SK-N-SH (cell line): ENCODE data around the gene WWOX. TPM values are rescaled to one million over a fixed set of nuclear protein-coding genes. Genes with fewer than 3 reads are reported as not detected.

Source experiments
- CTCF ChIA-PET: fragments of 300-600, 350-600 bp; formaldehyde crosslinking; extraction: SDS; loops from one replicate; lab custom pipeline; 2021; lab: Yijun Ruan, JAX
- POLR2A ChIA-PET: fragments of 350-600 bp; sonication (Branson Sonifier 250); formaldehyde crosslinking; extraction: SDS; loops from one replicate; lab custom pipeline; 2020; ENCODE audit warnings: antibody characterized with exemption, inconsistent platforms; lab: Yijun Ruan, JAX
- DNase-seq: peaks from one replicate; pipeline ENCODE4 v3.0.0; 2012
- H2AFZ ChIP-seq: fragments of 200-600 bp; sonication (generic); 2 replicates; pipeline ENCODE4 v1.8.1; 2016; ENCODE audit warnings: antibody characterized with exemption, mild to moderate bottlenecking, low read depth
- H3F3A ChIP-seq: fragments of 200-600 bp; sonication (generic); replicated peaks from 2 replicates; pipeline ENCODE3; 2016; ENCODE audit warnings: antibody characterized with exemption, mild to moderate bottlenecking; ENCODE audit not compliant: insufficient read depth
- H3K27ac ChIP-seq, 2 experiments: fragments of 200-500 bp in 1 of 2; fragments of 200-600 bp in 1 of 2; sonication (Bioruptor generic) in 1 of 2; sonication (generic), shearing (Covaris generic) in 1 of 2; 2 replicates each; pipeline versions ENCODE4 v1.5.1 to v1.6.1; 2014 to 2016; ENCODE audit warnings: low read depth in 2 of 2, inconsistent platforms in 1 of 2, low read length in 1 of 2, mild to moderate bottlenecking in 1 of 2, mixed read lengths in 1 of 2
- H3K27me3 ChIP-seq: fragments of 200-600 bp; sonication (generic), shearing (Covaris generic); 2 replicates; pipeline ENCODE4 v1.6.1; 2016; ENCODE audit warnings: mixed run types; ENCODE audit not compliant: insufficient read depth
- H3K36me3 ChIP-seq, 2 experiments: fragments of 200-500 bp in 1 of 2; fragments of 200-600 bp in 1 of 2; sonication (Bioruptor generic) in 1 of 2; sonication (generic) in 1 of 2; replicated peaks in 1 of 2; 2 replicates each; pipeline versions ENCODE3 to v1.5.1; 2014 to 2016; ENCODE audit warnings: low read length in 1 of 2, mild to moderate bottlenecking in 1 of 2; ENCODE audit not compliant: insufficient read depth in 2 of 2, control insufficient read depth in 1 of 2
- H3K4me1 ChIP-seq, 2 experiments: fragments of 200-500 bp in 1 of 2; fragments of 200-600 bp in 1 of 2; sonication (Bioruptor generic) in 1 of 2; sonication (generic), shearing (Covaris generic) in 1 of 2; 2 replicates each; pipeline versions ENCODE4 v1.5.1 to v1.6.1; 2014 to 2016; ENCODE audit warnings: low read depth in 1 of 2, low read length in 1 of 2, mixed run types in 1 of 2; ENCODE audit not compliant: insufficient read depth in 2 of 2, control insufficient read depth in 1 of 2
- H3K4me2 ChIP-seq: fragments of 200-600 bp; sonication (generic), shearing (Covaris generic); 2 replicates; pipeline ENCODE4 v1.6.1; 2017; ENCODE audit warnings: mixed run types
- H3K4me3 ChIP-seq, 2 experiments: fragments of 200-500 bp in 1 of 2; fragments of 200-600 bp in 1 of 2; sonication (Bioruptor generic) in 1 of 2; sonication (generic), shearing (Covaris generic) in 1 of 2; 2 replicates each; pipeline versions ENCODE4 v1.5.1 to v1.8.1; 2014 to 2016; ENCODE audit warnings: low read depth in 2 of 2, inconsistent platforms in 1 of 2, low read length in 1 of 2, mild to moderate bottlenecking in 1 of 2, mixed read lengths in 1 of 2, moderate library complexity in 1 of 2
- H3K79me2 ChIP-seq: fragments of 200-600 bp; sonication (generic); 2 replicates; pipeline ENCODE4 v1.8.1; 2017; ENCODE audit warnings: mild to moderate bottlenecking; ENCODE audit not compliant: insufficient read depth
- H3K9ac ChIP-seq: fragments of 200-600 bp; sonication (generic); 2 replicates; pipeline ENCODE4 v1.6.1; 2017; ENCODE audit warnings: mixed run types
- H3K9me2 ChIP-seq: fragments of 200-600 bp; sonication (generic); 2 replicates; pipeline ENCODE4 v1.6.1; 2017; ENCODE audit warnings: mixed run types
- H3K9me3 ChIP-seq: fragments of 200-600 bp; sonication (generic); 2 replicates; pipeline ENCODE4 v1.6.1; 2017; ENCODE audit warnings: mixed run types, mild to moderate bottlenecking, moderate library complexity
- H4K20me1 ChIP-seq: fragments of 200-600 bp; sonication (generic); 2 replicates; pipeline ENCODE4 v1.6.1; 2017; ENCODE audit warnings: mild to moderate bottlenecking, mixed run types; ENCODE audit not compliant: insufficient read depth
- ELF1 ChIP-seq: IDR thresholded peaks from 2 replicates; pipeline ENCODE4 v1.4.0; 2012
- EZH2phosphoT487 ChIP-seq: fragments of 200-600 bp; sonication (generic); IDR thresholded peaks from 2 replicates; pipeline ENCODE4 v1.6.1; 2017; ENCODE audit warnings: low read depth, mixed run types, mild to moderate bottlenecking, antibody characterized with exemption, moderate library complexity, borderline replicate concordance
- FOXM1 ChIP-seq: IDR thresholded peaks from 2 replicates; pipeline ENCODE4 v1.4.0; 2012; ENCODE audit warnings: low read depth, mild to moderate bottlenecking
- GABPA ChIP-seq: IDR thresholded peaks from 2 replicates; pipeline ENCODE4 v1.4.0; 2012; ENCODE audit warnings: low read depth, mild to moderate bottlenecking
- GATA2 ChIP-seq: sonication (generic); formaldehyde crosslinking; IDR thresholded peaks from 2 replicates; pipeline ENCODE4 v1.5.0; 2020; ENCODE audit warnings: mild to moderate bottlenecking, missing genetic modification reagents
- IRF3 ChIP-seq: fragments of 150-350 bp; IDR thresholded peaks from 2 replicates; pipeline ENCODE4 v1.6.1; 2016; ENCODE audit warnings: mild to moderate bottlenecking, low read depth, low read length
- MEF2A ChIP-seq: IDR thresholded peaks from 2 replicates; pipeline ENCODE4 v1.4.0; 2012; ENCODE audit warnings: low read depth, borderline replicate concordance
- MXI1 ChIP-seq: IDR thresholded peaks from 2 replicates; pipeline ENCODE4 v1.6.1; 2012; ENCODE audit warnings: mild to moderate bottlenecking, low read depth, low read length, improper control_type of control experiment
- NFIC ChIP-seq: IDR thresholded peaks from 2 replicates; pipeline ENCODE4 v1.4.0; 2012; ENCODE audit warnings: borderline replicate concordance
- POLR2AphosphoS5 ChIP-seq: IDR thresholded peaks from 2 replicates; pipeline ENCODE4 v1.6.1; 2012; ENCODE audit warnings: low read depth, low read length
- REST ChIP-seq: IDR thresholded peaks from 2 replicates; pipeline ENCODE4 v1.6.1; 2012; ENCODE audit warnings: mild to moderate bottlenecking, low read depth, low read length, moderate library complexity
- RFX5 ChIP-seq: IDR thresholded peaks from 2 replicates; pipeline ENCODE4 v1.6.1; 2012; ENCODE audit warnings: mild to moderate bottlenecking, improper control_type of control experiment, low read length
- RXRA ChIP-seq: IDR thresholded peaks from 2 replicates; pipeline ENCODE4 v1.4.0; 2012; ENCODE audit warnings: low read depth, mild to moderate bottlenecking, borderline replicate concordance
- SIN3A ChIP-seq: IDR thresholded peaks from 2 replicates; pipeline ENCODE4 v1.6.1; 2012; ENCODE audit warnings: low read depth, mild to moderate bottlenecking, low read length, moderate library complexity, borderline replicate concordance
- SMC3 ChIP-seq: IDR thresholded peaks from 2 replicates; pipeline ENCODE4 v1.6.1; 2012; ENCODE audit warnings: low read depth, low read length, improper control_type of control experiment
- TAF1 ChIP-seq: IDR thresholded peaks from 2 replicates; pipeline ENCODE4 v1.6.1; 2012; ENCODE audit warnings: low read depth, mild to moderate bottlenecking, low read length, moderate library complexity, borderline replicate concordance
- TCF12 ChIP-seq: IDR thresholded peaks from 2 replicates; pipeline ENCODE4 v1.4.0; 2012
- YY1 ChIP-seq: IDR thresholded peaks from 2 replicates; pipeline ENCODE4 v1.4.0; 2012; ENCODE audit warnings: low read depth, mild to moderate bottlenecking
- ZBTB33 ChIP-seq: IDR thresholded peaks from 2 replicates; pipeline ENCODE4 v1.4.0; 2012; ENCODE audit warnings: low read depth, borderline replicate concordance
- WGBS: methylation state at CpG from one replicate; pipeline ENCODE4 v1.1.6; 2017; ENCODE audit warnings: low lambda C conversion rate; 5-methylcytosine and 5-hydroxymethylcytosine counted together
- polyA plus RNA-seq, 3 experiments: library from polyadenylated mRNA; depleted of rRNA; stranded (reverse); fragments of >200 nt; gene quantifications; 2 replicates each; pipeline ENCODE4 v1.2.3, GENCODE V29; 2012

Gene WWOX
- polyA plus RNA-seq, 1 of the 3 experiments (the other 2 are of a cell fraction) = 10.8 TPM

GRCh38 chr16:79071424-79071823 lies 972.0 kb downstream of the WWOX start (continued):
- TF ChIP-seq SMC3 = no peak
- TF ChIP-seq NFIC = no peak

GRCh38 chr16:79072517-79072916 lies 973.1 kb downstream of the WWOX start:
- no peaks in the 10 kb centered on the region for H3F3A ChIP-seq
- no peak overlapping the region for H3K27ac ChIP-seq
- whole genome bisulfite sequencing = 47% methylated on average over 4 of the region's 4 CpGs
- H3K9me3 ChIP-seq = no peaks in the 10 kb centered on the region
- CTCF ChIA-PET = interaction anchor here (1.0 kb wide), 1 partner anchor 13 kb away, joined by 4 read pairs; no protein-coding TSS in a partner anchor
- no peaks in the 10 kb centered on the region for H3K4me1 ChIP-seq
- H3K27me3 ChIP-seq = no peaks in the 10 kb centered on the region
- H3K4me2 ChIP-seq = no peak overlapping the region
- no peaks in the 10 kb centered on the region for H3K79me2 ChIP-seq
- no peaks in the 10 kb centered on the region for H4K20me1 ChIP-seq
- TF ChIP-seq YY1 (no peak), SIN3A (no peak), NFIC (no peak), MEF2A (no peak), GATA2 (CRISPR knock-in tag) (no peak), REST (no peak), GABPA (no peak), IRF3 (no peak), RXRA (no peak), POLR2AphosphoS5 (no peak), ZBTB33 (no peak), ELF1 (no peak), SMC3 (no peak), EZH2phosphoT487 (no peak), MXI1 (no peak), TCF12 (no peak), FOXM1 (no peak), RFX5 (no peak), TAF1 (no peak)
- POLR2A ChIA-PET = no interaction called here
- no peak overlapping the region for H3K9ac ChIP-seq
- no peak for DNase-seq
- H2AFZ ChIP-seq = no peak overlapping the region
- no peaks in the 10 kb centered on the region for H3K36me3 ChIP-seq
- H3K4me3 ChIP-seq = no peak overlapping the region
- no peaks in the 10 kb centered on the region for H3K9me2 ChIP-seq
